Adrenal gland (tissue), 5 donors: ENCODE results near the gene WWOX.

ENCODE experiments used
- POLR2A ChIP-seq, 2 donors: fragments of 450-650 bp; IDR thresholded peaks; one replicate each; pipeline ENCODE4 v1.6.1; 2017; ENCODE audit warnings: antibody characterized with exemption in 2 of 2, mild to moderate bottlenecking in 2 of 2, moderate library complexity in 1 of 2
- TF ChIP-seq, protein P1 (sequence below), 6 experiments: fragments of 450-650 bp in 4 of 6; fragments of 200-600 bp in 2 of 6; sonication (generic) in 1 of 6; IDR thresholded peaks; 1 replicate in 5 of 6; 2 replicates in 1 of 6; pipeline versions ENCODE4 v1.5.1 to v1.8.0; 2016 to 2021; ENCODE audit warnings: antibody characterized with exemption in 6 of 6, mild to moderate bottlenecking in 2 of 6, moderate library complexity in 1 of 6
- donor health status: DM: no; HTN: no; CAD: no.

DNA sequence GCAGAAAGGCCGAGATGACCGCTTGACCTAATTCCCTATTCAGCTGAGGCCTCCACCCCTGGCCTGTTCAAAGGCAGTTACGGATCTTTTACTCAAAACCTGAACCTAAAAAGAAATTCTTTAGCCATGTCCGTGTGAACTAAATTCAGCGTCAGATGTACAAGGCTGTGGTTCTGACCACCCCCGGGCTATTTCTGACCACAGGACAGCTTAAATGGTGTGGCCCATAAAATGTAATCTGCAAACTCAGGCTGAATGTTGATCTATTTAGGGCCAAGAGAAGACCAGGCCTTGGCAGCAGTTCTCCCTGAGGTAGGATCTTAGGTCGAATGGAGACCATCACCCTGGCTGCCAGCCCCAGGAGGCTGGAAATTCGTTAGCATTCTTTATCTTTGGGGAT lies 485.5 kb downstream of the WWOX start:
- TF ChIP-seq, protein P1, sequence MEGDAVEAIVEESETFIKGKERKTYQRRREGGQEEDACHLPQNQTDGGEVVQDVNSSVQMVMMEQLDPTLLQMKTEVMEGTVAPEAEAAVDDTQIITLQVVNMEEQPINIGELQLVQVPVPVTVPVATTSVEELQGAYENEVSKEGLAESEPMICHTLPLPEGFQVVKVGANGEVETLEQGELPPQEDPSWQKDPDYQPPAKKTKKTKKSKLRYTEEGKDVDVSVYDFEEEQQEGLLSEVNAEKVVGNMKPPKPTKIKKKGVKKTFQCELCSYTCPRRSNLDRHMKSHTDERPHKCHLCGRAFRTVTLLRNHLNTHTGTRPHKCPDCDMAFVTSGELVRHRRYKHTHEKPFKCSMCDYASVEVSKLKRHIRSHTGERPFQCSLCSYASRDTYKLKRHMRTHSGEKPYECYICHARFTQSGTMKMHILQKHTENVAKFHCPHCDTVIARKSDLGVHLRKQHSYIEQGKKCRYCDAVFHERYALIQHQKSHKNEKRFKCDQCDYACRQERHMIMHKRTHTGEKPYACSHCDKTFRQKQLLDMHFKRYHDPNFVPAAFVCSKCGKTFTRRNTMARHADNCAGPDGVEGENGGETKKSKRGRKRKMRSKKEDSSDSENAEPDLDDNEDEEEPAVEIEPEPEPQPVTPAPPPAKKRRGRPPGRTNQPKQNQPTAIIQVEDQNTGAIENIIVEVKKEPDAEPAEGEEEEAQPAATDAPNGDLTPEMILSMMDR (IDR thresholded peaks at IDR 0.05) = no peak
- TF ChIP-seq POLR2A (IDR thresholded peaks at IDR 0.05) = no peak
